ENCODE results near the gene FEZ2. TPM values are rescaled to one million over a fixed set of nuclear protein-coding genes. Genes with fewer than 3 reads are reported as not detected.

Gene FEZ2
- total and polyA plus RNA-seq, 2 experiments from 2014 or later, result 28.0 to 32.9 TPM

GRCh38 chr2:36607947-36608346 is 10.0 kb upstream of the FEZ2 start (continued):
- no peak for TF ChIP-seq ZNF462 (CRISPR knock-in tag; IDR thresholded peaks at IDR 0.05)

GRCh38 chr2:36606925-36607324 is 9.0 kb upstream of the FEZ2 start:
- Histone ChIP-seq H3K27me3 (ENCODE audit: insufficient read depth) (no peaks in the 10 kb centered on the region), H3K9me2 (ENCODE audit: insufficient read depth) (no peaks in the 10 kb centered on the region), H3K27ac (ENCODE audit: low read depth) (no peak overlapping the region), H3K4me1 (ENCODE audit: insufficient read depth) (no peaks in the 10 kb centered on the region), H3K4me3 (no peak overlapping the region), H3K79me2 (replicated peaks; ENCODE audit: insufficient read depth) (no peaks in the 10 kb centered on the region), H3F3A (replicated peaks; ENCODE audit: low read depth) (no peaks in the 10 kb centered on the region), H4K20me1 (replicated peaks; ENCODE audit: insufficient read depth) (no peaks in the 10 kb centered on the region), H3K4me2 (no peak overlapping the region), H2AFZ (no peak overlapping the region), H3K36me3 (ENCODE audit: insufficient read depth) (no peaks in the 10 kb centered on the region)
- Mint-ChIP-seq H3K9me3 (no peaks in the 10 kb centered on the region), H3K27ac (no peak overlapping the region), H3K27me3 (ENCODE audit: insufficient read depth, low read depth, poor library complexity) (peaks cover 2% of the 10 kb centered on the region), H3K4me1 (peaks cover 10% of the 10 kb centered on the region), H3K36me3 (ENCODE audit: low read depth) (no peaks in the 10 kb centered on the region), H3K4me3 (no peak overlapping the region)
- TF ChIP-seq ZNF331 (CRISPR knock-in tag; IDR thresholded peaks at IDR 0.05; ENCODE audit: low read depth) (no peak), NANOG (IDR thresholded peaks at IDR 0.05; ENCODE audit: borderline replicate concordance) (no peak), POLR2AphosphoS5 (IDR thresholded peaks at IDR 0.05; ENCODE audit: low read depth) (no peak), STAT1 (IDR thresholded peaks at IDR 0.05; ENCODE audit: unreplicated experiment) (no peak), CTCF (conservative IDR thresholded peaks at IDR 0.05; ENCODE audit: low read depth in 2 of 2) (no peak), ETS1 (IDR thresholded peaks at IDR 0.05) (no peak), EZH2phosphoT487 (IDR thresholded peaks at IDR 0.05; ENCODE audit: unreplicated experiment) (no peak), CREB1 (CRISPR knock-in tag; IDR thresholded peaks at IDR 0.05; ENCODE audit: low read depth) (no peak), ZNF114 (CRISPR knock-in tag; IDR thresholded peaks at IDR 0.05) (no peak)
- TF ChIP-seq, protein P1, sequence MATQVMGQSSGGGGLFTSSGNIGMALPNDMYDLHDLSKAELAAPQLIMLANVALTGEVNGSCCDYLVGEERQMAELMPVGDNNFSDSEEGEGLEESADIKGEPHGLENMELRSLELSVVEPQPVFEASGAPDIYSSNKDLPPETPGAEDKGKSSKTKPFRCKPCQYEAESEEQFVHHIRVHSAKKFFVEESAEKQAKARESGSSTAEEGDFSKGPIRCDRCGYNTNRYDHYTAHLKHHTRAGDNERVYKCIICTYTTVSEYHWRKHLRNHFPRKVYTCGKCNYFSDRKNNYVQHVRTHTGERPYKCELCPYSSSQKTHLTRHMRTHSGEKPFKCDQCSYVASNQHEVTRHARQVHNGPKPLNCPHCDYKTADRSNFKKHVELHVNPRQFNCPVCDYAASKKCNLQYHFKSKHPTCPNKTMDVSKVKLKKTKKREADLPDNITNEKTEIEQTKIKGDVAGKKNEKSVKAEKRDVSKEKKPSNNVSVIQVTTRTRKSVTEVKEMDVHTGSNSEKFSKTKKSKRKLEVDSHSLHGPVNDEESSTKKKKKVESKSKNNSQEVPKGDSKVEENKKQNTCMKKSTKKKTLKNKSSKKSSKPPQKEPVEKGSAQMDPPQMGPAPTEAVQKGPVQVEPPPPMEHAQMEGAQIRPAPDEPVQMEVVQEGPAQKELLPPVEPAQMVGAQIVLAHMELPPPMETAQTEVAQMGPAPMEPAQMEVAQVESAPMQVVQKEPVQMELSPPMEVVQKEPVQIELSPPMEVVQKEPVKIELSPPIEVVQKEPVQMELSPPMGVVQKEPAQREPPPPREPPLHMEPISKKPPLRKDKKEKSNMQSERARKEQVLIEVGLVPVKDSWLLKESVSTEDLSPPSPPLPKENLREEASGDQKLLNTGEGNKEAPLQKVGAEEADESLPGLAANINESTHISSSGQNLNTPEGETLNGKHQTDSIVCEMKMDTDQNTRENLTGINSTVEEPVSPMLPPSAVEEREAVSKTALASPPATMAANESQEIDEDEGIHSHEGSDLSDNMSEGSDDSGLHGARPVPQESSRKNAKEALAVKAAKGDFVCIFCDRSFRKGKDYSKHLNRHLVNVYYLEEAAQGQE (IDR thresholded peaks at IDR 0.05; ENCODE audit: unreplicated experiment), result no peak
- DNase-seq (ENCODE audit: low spot score) (no peak), ATAC-seq (no peak)

All from GM23338 (cell line).